Endothelial cell of umbilical vein (primary cell): ENCODE measurements around the gene CCDC124. TPM values are rescaled to one million over a fixed set of nuclear protein-coding genes. Genes with fewer than 3 reads are reported as not detected.

Experiments used
- BruUV-seq: library from RNA; stranded (reverse); fragments of 400-500 nt; replicated peaks from 2 replicates; lab custom pipeline; 2021; lab: Mats Ljungman, UMichigan
- CTCF ChIA-PET: fragments of 300-600, 350-600 bp; sonication (Branson Sonifier 250); formaldehyde crosslinking; loops from one replicate; lab custom pipeline; 2021; ENCODE audit warnings: antibody characterized with exemption, inconsistent platforms; lab: Charles Lee
- POLR2A ChIA-PET: fragments of 300-600, 350-600 bp; sonication (Branson Sonifier 250); formaldehyde crosslinking; loops from one replicate; lab custom pipeline; 2021; ENCODE audit warnings: antibody characterized with exemption, inconsistent platforms; lab: Charles Lee
- DNase-seq: peaks from one replicate; pipeline ENCODE4 v3.0.0-alpha.2; 2011; ENCODE audit warnings: low read depth, low spot score
- FAIRE-seq: peaks from 2 replicates; lab custom pipeline; 2011; peaks lifted over from hg19 to GRCh38; lab: Jason Lieb, UNC
- H2AFZ ChIP-seq: 2 replicates; pipeline ENCODE4 v1.6.0; 2012; ENCODE audit warnings: low read depth, low read length, control low read depth, inconsistent platforms
- H3K27ac ChIP-seq: 2 replicates; pipeline ENCODE4 v1.5.1; 2011; ENCODE audit warnings: low read depth, mild to moderate bottlenecking, control low read depth, low read length, moderate library complexity; ENCODE audit not compliant: insufficient read depth
- H3K27me3 ChIP-seq, 2 experiments: 2 replicates each; pipeline versions ENCODE4 v1.6.0 to v1.6.1; 2011; ENCODE audit warnings: low read length in 2 of 2, mixed read lengths in 1 of 2; ENCODE audit not compliant: control insufficient read depth in 2 of 2, insufficient read depth in 2 of 2
- H3K36me3 ChIP-seq, 2 experiments: 2 replicates in 1 of 2; 3 replicates in 1 of 2; pipeline ENCODE4 v1.5.1; 2011; ENCODE audit warnings: low read length in 2 of 2, mild to moderate bottlenecking in 1 of 2, moderate library complexity in 1 of 2; ENCODE audit not compliant: control insufficient read depth in 2 of 2, insufficient read depth in 2 of 2; ENCODE audit errors: extremely low read depth in 1 of 2
- H3K4me1 ChIP-seq: 3 replicates; pipeline ENCODE4 v1.5.1; 2011; ENCODE audit warnings: mild to moderate bottlenecking, low read length; ENCODE audit not compliant: control insufficient read depth, insufficient read depth; ENCODE audit errors: extremely low read depth
- H3K4me2 ChIP-seq: 2 replicates; pipeline ENCODE4 v1.6.1; 2011; ENCODE audit warnings: low read length, control low read depth, mixed read lengths; ENCODE audit not compliant: insufficient read depth
- H3K4me3 ChIP-seq, 3 experiments: fragments of 200-600 bp in 1 of 3; sonication (generic), shearing (Covaris generic) in 1 of 3; replicated peaks in 1 of 3; 2 replicates each; pipeline ENCODE4 v1.5.1; 2011 to 2016; ENCODE audit warnings: control low read depth in 3 of 3, low read length in 3 of 3, mild to moderate bottlenecking in 2 of 3, inconsistent platforms in 1 of 3, low read depth in 1 of 3, moderate library complexity in 1 of 3; ENCODE audit not compliant: insufficient read depth in 1 of 3
- H3K79me2 ChIP-seq: 2 replicates; pipeline ENCODE4 v1.6.0; 2012; ENCODE audit warnings: low read length, inconsistent platforms; ENCODE audit not compliant: control insufficient read depth, insufficient read depth
- H3K9ac ChIP-seq: replicated peaks from 2 replicates; pipeline ENCODE3; 2011; ENCODE audit warnings: low read length, control low read depth; ENCODE audit not compliant: insufficient read depth; ENCODE audit errors: extremely low read depth
- H3K9me1 ChIP-seq: replicated peaks from 3 replicates; pipeline ENCODE4 v1.6.0; 2011; ENCODE audit warnings: mild to moderate bottlenecking, low read length; ENCODE audit not compliant: control insufficient read depth, insufficient read depth; ENCODE audit errors: extremely low read depth
- H3K9me3 ChIP-seq: replicated peaks from 2 replicates; pipeline ENCODE4 v1.5.1; 2012; ENCODE audit warnings: low read length, inconsistent platforms; ENCODE audit not compliant: control insufficient read depth, insufficient read depth
- H4K20me1 ChIP-seq: replicated peaks from 2 replicates; pipeline ENCODE3; 2011; ENCODE audit warnings: mild to moderate bottlenecking, low read length; ENCODE audit not compliant: control insufficient read depth, insufficient read depth; ENCODE audit errors: extremely low read depth
- CTCF ChIP-seq, 2 donors: IDR thresholded peaks; 1 replicate in 1 of 2; 2 replicates in 1 of 2; pipeline ENCODE4 v1.5.1; 2011; ENCODE audit warnings: low read length in 2 of 2, mild to moderate bottlenecking in 2 of 2, moderate library complexity in 2 of 2, control low read depth in 1 of 2, inconsistent platforms in 1 of 2, low read depth in 1 of 2; ENCODE audit not compliant: insufficient read depth in 1 of 2; ENCODE audit errors: extremely low read depth in 1 of 2
- FOS ChIP-seq: IDR thresholded peaks from 2 replicates; pipeline ENCODE4 v1.6.1; 2011; ENCODE audit warnings: mild to moderate bottlenecking, low read length, moderate library complexity, borderline replicate concordance; ENCODE audit not compliant: insufficient read depth
- GATA2 ChIP-seq: IDR thresholded peaks from 2 replicates; pipeline ENCODE4 v1.7.0; 2011; ENCODE audit warnings: low read depth, mild to moderate bottlenecking, moderate library complexity, mixed read lengths, low read length; ENCODE audit not compliant: insufficient read length, insufficient read depth
- MAX ChIP-seq: IDR thresholded peaks from 2 replicates; pipeline ENCODE4 v1.6.1; 2011; ENCODE audit not compliant: insufficient read depth, insufficient read length
- MYC ChIP-seq: IDR thresholded peaks from one replicate; pipeline ENCODE4 v1.6.1; 2011; ENCODE audit warnings: mild to moderate bottlenecking, low read depth, low read length
- POLR2A ChIP-seq: IDR thresholded peaks from 2 replicates; pipeline ENCODE4 v1.6.1; 2012; ENCODE audit warnings: low read depth, mild to moderate bottlenecking, control low read depth, low read length
- POLR2AphosphoS5 ChIP-seq: IDR thresholded peaks from 2 replicates; pipeline ENCODE4 v1.6.1; 2012; ENCODE audit warnings: low read depth, mild to moderate bottlenecking, control low read depth, low read length, moderate library complexity; ENCODE audit not compliant: insufficient read depth
- dilution Hi-C: fragments of 300-500 bp; cut with MboI; formaldehyde crosslinking; loops from one replicate; pipeline ENCODE4 v1.15.0; 2019; ENCODE audit warnings: low sequenced_read_pairs; ENCODE audit not compliant: extremely low pct_ligation_motif_present
- intact Hi-C: fragments of 100-400 bp; cut with micrococcal nuclease; formaldehyde crosslinking; loops from one replicate; pipeline ENCODE4 v1.10.0; 2022
- polyA plus RNA-seq, 4 experiments: library from polyadenylated mRNA; depleted of rRNA in 3 of 4; stranded (reverse) in 3 of 4; unstranded in 1 of 4; fragments of >200 nt; gene quantifications; 2 replicates each; pipeline versions ENCODE4 v1.2.1 to v1.2.3, GENCODE V29; 2011 to 2012; ENCODE audit warnings: missing spikeins in 1 of 4
- total RNA-seq: library from RNA; stranded (reverse); gene quantifications from 2 replicates; pipeline ENCODE4 v1.2.3, GENCODE V29; 2021

The CCDC124 gene
- total and polyA plus RNA-seq, 2 donors (not counting 3 experiments of a cell fraction or from before 2014, with no cell fraction given), result 101 to 115 TPM

- Histone ChIP-seq H3K79me2 (no peaks in the 10 kb centered on the region), H3K36me3 (no peaks in the 10 kb centered on the region), H3K9me1 (no peaks in the 10 kb centered on the region), H3K4me3 (no peak overlapping the region), H3K4me1 (no peaks in the 10 kb centered on the region), H3K9ac (no peak overlapping the region), H3K9me3 (no peaks in the 10 kb centered on the region), H2AFZ (no peak overlapping the region), H3K27me3 (no peaks in the 10 kb centered on the region), H3K4me2 (no peak overlapping the region), H3K27ac (no peak overlapping the region), H4K20me1 (no peaks in the 10 kb centered on the region)
- dilution Hi-C loops (no loop called here), intact Hi-C loops (no loop called here)
- no peak for TF ChIP-seq FOS
- no peak for TF ChIP-seq MAX
- TF ChIP-seq GATA2, result no peak
- no peak for TF ChIP-seq POLR2AphosphoS5
- TF ChIP-seq POLR2A, result no peak
- TF ChIP-seq CTCF (IDR thresholded peaks at IDR 0.05; ENCODE audit: extremely low read depth in 1 of 2, insufficient read depth in 1 of 2, low read depth in 1 of 2, low read length in 2 of 2), result no peak
- no peak for TF ChIP-seq MYC
- no TSS peak for BruUV-seq
- DNase-seq, result no peak
- ChIA-PET CTCF (interaction anchor here (0.9 kb wide), 1 partner anchor 11 kb away, joined by 4 read pairs; no protein-coding TSS in a partner anchor), POLR2A (interaction anchor here (0.7 kb wide), 1 partner anchor 19 kb away, joined by 3 read pairs; no protein-coding TSS in a partner anchor)
- FAIRE-seq, result no peak
Measured at GRCh38 chr19:17909003-17909732, 23.6 kb upstream of the CCDC124 start.
